Measurements from ENCODE around the gene ATP6AP1. TPM values are rescaled to one million over a fixed set of nuclear protein-coding genes. Genes with fewer than 3 reads are reported as not detected.

ATP6AP1 gene
- total RNA-seq, 1 donor from 2014 or later, result 38.8 TPM

DNA sequence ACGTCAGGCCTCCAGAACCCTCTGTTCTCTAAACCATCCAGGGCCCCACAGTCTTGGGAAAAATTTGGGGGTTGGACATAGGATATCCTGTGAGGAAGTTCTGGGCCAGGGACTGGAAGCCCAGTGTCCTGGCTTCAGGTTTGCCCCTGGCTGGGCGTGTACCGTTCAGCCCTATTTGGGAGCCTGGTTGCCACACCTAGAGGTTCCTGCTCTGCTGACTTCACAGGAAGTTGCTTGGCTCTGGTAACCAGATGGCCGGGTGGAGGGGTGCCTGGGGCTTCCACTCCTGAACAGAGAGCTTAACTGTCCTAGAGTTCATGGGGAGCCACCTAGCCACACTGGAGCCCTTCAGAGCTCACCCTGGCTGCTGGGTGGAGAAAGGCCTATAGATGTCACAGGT lies 16.0 kb upstream of the ATP6AP1 start:
- intact Hi-C loops (cut with micrococcal nuclease), result loop anchor here (1.0 kb wide), 1 partner anchor 16 kb away; the partner anchor contains the start of gene ATP6AP1
- Mint-ChIP-seq H3K36me3 (ENCODE audit: low read depth) (peaks cover 7% of the 10 kb centered on the region), H3K27ac (peak overlapping the region; percentile 79), H3K4me3 (peak overlapping the region; percentile 77), H3K9me3 (no peaks in the 10 kb centered on the region), H3K4me1 (peaks cover 24% of the 10 kb centered on the region), H3K27me3 (no peaks in the 10 kb centered on the region)
- DNase-seq (no peak), ATAC-seq (ENCODE audit: low read depth) (peak; percentile 43)
- CTCF ChIA-PET, result no interaction called here
- TF ChIP-seq, protein P1, sequence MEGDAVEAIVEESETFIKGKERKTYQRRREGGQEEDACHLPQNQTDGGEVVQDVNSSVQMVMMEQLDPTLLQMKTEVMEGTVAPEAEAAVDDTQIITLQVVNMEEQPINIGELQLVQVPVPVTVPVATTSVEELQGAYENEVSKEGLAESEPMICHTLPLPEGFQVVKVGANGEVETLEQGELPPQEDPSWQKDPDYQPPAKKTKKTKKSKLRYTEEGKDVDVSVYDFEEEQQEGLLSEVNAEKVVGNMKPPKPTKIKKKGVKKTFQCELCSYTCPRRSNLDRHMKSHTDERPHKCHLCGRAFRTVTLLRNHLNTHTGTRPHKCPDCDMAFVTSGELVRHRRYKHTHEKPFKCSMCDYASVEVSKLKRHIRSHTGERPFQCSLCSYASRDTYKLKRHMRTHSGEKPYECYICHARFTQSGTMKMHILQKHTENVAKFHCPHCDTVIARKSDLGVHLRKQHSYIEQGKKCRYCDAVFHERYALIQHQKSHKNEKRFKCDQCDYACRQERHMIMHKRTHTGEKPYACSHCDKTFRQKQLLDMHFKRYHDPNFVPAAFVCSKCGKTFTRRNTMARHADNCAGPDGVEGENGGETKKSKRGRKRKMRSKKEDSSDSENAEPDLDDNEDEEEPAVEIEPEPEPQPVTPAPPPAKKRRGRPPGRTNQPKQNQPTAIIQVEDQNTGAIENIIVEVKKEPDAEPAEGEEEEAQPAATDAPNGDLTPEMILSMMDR (IDR thresholded peaks at IDR 0.05), result no peak
- POLR2A ChIA-PET, result interaction anchor here (0.7 to 7.3 kb wide), 13 partner anchors 14 to 131 kb away, joined by 3 to 125 read pairs (median 4); partner anchors contain the start of genes ATP6AP1, EMD, FAM50A and LAGE3

DNA sequence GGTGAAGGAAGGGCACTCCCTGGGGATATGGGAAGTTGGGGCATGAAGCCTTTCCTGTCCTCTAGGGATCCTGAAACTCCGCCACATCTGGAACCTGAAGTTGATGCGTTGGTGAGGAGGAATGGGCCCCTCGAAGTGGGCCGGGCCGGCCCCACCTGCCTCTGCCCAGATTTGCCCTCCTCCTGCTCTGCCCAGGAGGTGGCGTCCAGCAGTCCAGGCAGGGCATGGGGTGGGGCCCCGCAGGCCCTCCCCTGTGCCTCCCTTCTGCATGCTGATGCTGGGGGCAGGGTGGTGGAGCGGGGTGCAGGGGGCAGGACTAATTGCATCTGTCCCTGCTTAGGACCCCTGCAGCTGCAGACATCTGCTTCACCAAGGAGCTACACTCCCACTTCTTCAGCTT lies 15.3 kb upstream of the ATP6AP1 start:
- Mint-ChIP-seq H3K36me3 (ENCODE audit: low read depth) (peaks cover 7% of the 10 kb centered on the region), H3K4me3 (peak overlapping the region; percentile 77), H3K27ac (peak overlapping the region; percentile 79), H3K4me1 (peaks cover 24% of the 10 kb centered on the region), H3K9me3 (no peaks in the 10 kb centered on the region), H3K27me3 (no peaks in the 10 kb centered on the region)
- intact Hi-C loops (cut with micrococcal nuclease), result no loop called here
- DNase-seq (no peak), ATAC-seq (ENCODE audit: low read depth) (no peak)
- POLR2A ChIA-PET, result interaction anchor here (2.1 to 7.3 kb wide), 3 partner anchors 15 kb away, joined by 9 to 125 read pairs (median 18); partner anchors contain the start of genes ATP6AP1 and RPL10
- TF ChIP-seq, protein P1 (IDR thresholded peaks at IDR 0.05), result no peak
- CTCF ChIA-PET, result no interaction called here

DNA sequence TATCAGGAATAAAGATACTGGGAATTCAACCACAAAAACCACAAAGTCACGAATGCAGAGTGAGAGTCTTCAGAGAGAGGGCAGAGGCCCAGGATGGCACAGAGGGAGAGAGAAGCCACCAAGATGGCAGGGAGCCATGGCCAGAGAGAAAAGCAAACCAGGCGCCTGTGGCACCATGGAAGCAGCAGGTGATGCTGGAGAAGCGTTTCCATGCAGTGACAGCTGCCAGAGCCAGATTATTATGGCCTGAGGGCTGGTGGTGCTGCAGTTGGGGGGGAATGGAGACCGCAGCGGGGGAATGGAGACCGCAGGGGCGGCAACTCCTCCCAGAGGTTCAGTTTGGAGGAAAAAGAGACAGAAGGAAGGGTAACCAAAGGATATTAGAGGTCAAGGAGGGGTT lies 11.3 kb upstream of the ATP6AP1 start:
- Mint-ChIP-seq H3K9me3 (no peaks in the 10 kb centered on the region), H3K27me3 (no peaks in the 10 kb centered on the region), H3K27ac (no peak overlapping the region), H3K4me1 (peaks cover 16% of the 10 kb centered on the region), H3K36me3 (ENCODE audit: low read depth) (peaks cover 7% of the 10 kb centered on the region), H3K4me3 (no peak overlapping the region)
- POLR2A ChIA-PET, result no interaction called here
- TF ChIP-seq, protein P1 (IDR thresholded peaks at IDR 0.05), result no peak
- ATAC-seq (ENCODE audit: low read depth) (no peak), DNase-seq (no peak)
- CTCF ChIA-PET, result no interaction called here
- intact Hi-C loops (cut with micrococcal nuclease), result no loop called here

DNA sequence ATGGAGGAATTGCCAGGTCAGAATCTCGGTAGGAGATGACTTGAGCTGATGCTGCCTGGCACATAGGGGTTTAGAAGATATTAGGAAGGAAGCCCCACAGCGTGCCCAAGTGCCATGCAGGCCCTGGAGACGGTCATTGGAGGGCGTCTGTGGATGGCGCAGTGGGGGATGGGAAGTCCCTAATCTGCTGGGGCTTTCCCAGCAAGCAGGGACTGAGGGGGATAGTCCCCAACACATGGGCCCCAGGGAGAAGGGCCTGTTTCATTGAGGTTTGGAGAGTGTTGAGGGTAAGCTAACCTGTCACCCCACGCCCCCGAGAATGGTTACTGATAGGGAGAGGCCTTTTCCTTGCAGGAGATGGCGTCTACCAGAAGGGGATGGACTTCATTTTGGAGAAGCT lies 9.3 kb upstream of the ATP6AP1 start:
- intact Hi-C loops (cut with micrococcal nuclease), result no loop called here
- no peak overlapping the region for H3K27ac Mint-ChIP-seq
- H3K9me3 Mint-ChIP-seq, result no peaks in the 10 kb centered on the region
- ATAC-seq (ENCODE audit: low read depth) (peak; percentile 89), DNase-seq (no peak)
- peak overlapping the region; percentile 1 for H3K4me3 Mint-ChIP-seq
- peaks cover 2% of the 10 kb centered on the region for H3K36me3 Mint-ChIP-seq (ENCODE audit: low read depth)
- H3K4me1 Mint-ChIP-seq, result peaks cover 10% of the 10 kb centered on the region
- H3K27me3 Mint-ChIP-seq, result no peaks in the 10 kb centered on the region
- TF ChIP-seq, protein P1 (IDR thresholded peaks at IDR 0.05), result no peak
- POLR2A ChIA-PET, result interaction anchor here (0.7 to 2.0 kb wide), 7 partner anchors 10 to 59 kb away, joined by 3 to 9 read pairs (median 3); partner anchors contain the start of genes ATP6AP1, DNASE1L1 and RPL10
- CTCF ChIA-PET, result interaction anchor here (1.1 kb wide), 1 partner anchor 10 kb away, joined by 3 read pairs; the partner anchor contains the start of gene ATP6AP1

DNA sequence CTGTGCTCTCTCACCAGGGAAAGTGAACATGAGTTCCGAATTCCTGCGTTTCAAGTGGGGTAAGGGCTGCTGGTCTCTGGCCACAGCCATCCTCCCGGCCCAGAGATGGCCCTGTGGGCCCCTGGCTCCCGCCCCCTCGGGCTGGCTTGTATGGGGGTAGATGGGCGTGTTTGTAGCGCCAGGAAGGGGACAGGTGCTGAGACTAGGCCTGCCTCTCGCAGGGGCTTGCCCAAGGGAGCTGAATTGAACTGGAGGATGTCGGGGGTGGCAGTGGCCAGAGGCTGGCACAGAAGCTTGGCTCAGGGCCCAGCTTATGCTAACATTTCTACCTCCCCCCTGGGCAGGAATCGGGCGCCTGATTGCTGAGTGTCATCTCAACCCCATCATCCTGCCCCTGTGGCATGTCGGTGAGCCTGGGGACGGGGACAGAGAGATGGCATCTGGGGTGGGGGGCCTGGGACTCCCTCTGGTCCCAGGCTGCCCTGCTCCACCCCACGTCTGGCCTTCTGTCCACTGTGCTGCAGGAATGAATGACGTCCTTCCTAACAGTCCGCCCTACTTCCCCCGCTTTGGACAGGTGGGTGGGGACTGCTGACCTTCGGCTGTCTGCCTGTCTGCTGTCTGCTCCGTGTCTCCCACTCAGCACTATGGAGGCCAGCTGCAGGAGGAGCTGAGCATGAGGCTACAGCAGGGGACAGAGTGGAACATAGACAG lies 8.6 kb upstream of the ATP6AP1 start:
- Mint-ChIP-seq H3K27ac (no peak overlapping the region), H3K4me1 (peaks cover 10% of the 10 kb centered on the region), H3K36me3 (ENCODE audit: low read depth) (peaks cover 2% of the 10 kb centered on the region), H3K4me3 (no peak overlapping the region), H3K9me3 (no peaks in the 10 kb centered on the region), H3K27me3 (no peaks in the 10 kb centered on the region)
- POLR2A ChIA-PET, result interaction anchor here (0.7 to 2.0 kb wide), 6 partner anchors 9 to 58 kb away, joined by 3 to 9 read pairs (median 4); partner anchors contain the start of genes ATP6AP1 and DNASE1L1
- no peak for DNase-seq
- no peak for ATAC-seq (ENCODE audit: low read depth)
- intact Hi-C loops (cut with micrococcal nuclease), result no loop called here
- TF ChIP-seq, protein P1 (IDR thresholded peaks at IDR 0.05), result no peak
- CTCF ChIA-PET, result interaction anchor here (1.1 kb wide), 1 partner anchor 9 kb away, joined by 3 read pairs; the partner anchor contains the start of gene ATP6AP1
